Motor neuron (in vitro differentiated cells): Measurements from ENCODE around the gene SYT6. TPM values are rescaled to one million over a fixed set of nuclear protein-coding genes. Genes with fewer than 3 reads are reported as not detected.

Experiments
- ATAC-seq, 8 experiments: fragments of 200-7000 bp; cut with Tn5 transposase; replicated peaks in 6 of 8; 2 replicates each; pipeline ENCODE4 v1.8.0; 2021; ENCODE audit warnings: mild to moderate bottlenecking in 8 of 8, moderate library complexity in 8 of 8
- H3K27ac ChIP-seq, 2 donors: fragments of 250-450 bp; sonication (Bioruptor Pico); 2 replicates each; pipeline ENCODE4 v1.9.0; 2021; ENCODE audit warnings: antibody characterized with exemption in 2 of 2, mild to moderate bottlenecking in 2 of 2, moderate library complexity in 1 of 2
- H3K4me1 ChIP-seq, 2 donors: fragments of 250-450 bp; sonication (Bioruptor Pico); replicated peaks in 1 of 2; 2 replicates each; pipeline ENCODE4 v1.6.1; 2021; ENCODE audit warnings: antibody characterized with exemption in 2 of 2, mild to moderate bottlenecking in 2 of 2, moderate library complexity in 1 of 2
- H3K4me3 ChIP-seq, 5 donors: fragments of 250-450 bp; sonication (Bioruptor Pico); 2 replicates each; pipeline ENCODE4 v1.9.0; 2021; ENCODE audit warnings: antibody characterized with exemption in 5 of 5, mild to moderate bottlenecking in 5 of 5, moderate library complexity in 4 of 5
- WGBS, 10 experiments: fragments of 450-650 bp; shearing (Covaris generic); methylation state at CpG; one replicate each; pipeline ENCODE4 v1.0.0; 2022; 5-methylcytosine and 5-hydroxymethylcytosine counted together
- in situ Hi-C, 9 experiments: fragments of 400-800 bp; cut with MboI; loops; one replicate each; pipeline ENCODE4 v1.15.0; 2021; ENCODE audit warnings: low sequenced_read_pairs in 9 of 9, low pct_unique_long_range_greater_than_20kb in 2 of 9; ENCODE audit not compliant: unreplicated experiment in 9 of 9
- total RNA-seq, 8 experiments: library from RNA; unstranded; fragments of 300-600 nt; gene quantifications; 2 replicates each; pipeline versions ENCODE4 v1.2.3 to v1.2.4, GENCODE V29; 2022

The SYT6 gene
- total RNA-seq, 8 experiments from 2014 or later: 0.10 to 13.9 (median 10.7) TPM; not detected in 1

GRCh38 chr1:114128293-114128692 is 25.4 kb downstream of the SYT6 start:
- whole genome bisulfite sequencing, 10 experiments: 68 to 98% (median 94%) methylated on average over 4 to 6 of the region's 6 CpGs; no CpG with 5 or more reads in 4 of the 10 experiments
- peaks cover 13 to 14% of the 10 kb centered on the region in 2 donors for H3K4me1 ChIP-seq
- no peak for ATAC-seq
- H3K27ac ChIP-seq: no peak overlapping the region
- no peak overlapping the region for H3K4me3 ChIP-seq
- in situ Hi-C loops: no loop called here

- in situ Hi-C loops: no loop called here
- Histone ChIP-seq H3K27ac (no peak overlapping the region), H3K4me3 (no peak overlapping the region), H3K4me1 (peaks cover 10 to 16% of the 10 kb centered on the region in 2 donors)
- WGBS, 10 experiments: 17 to 100% (median 88%) methylated on average over 1 to 10 of the region's 10 CpGs; no CpG with 5 or more reads in 3 of the 10 experiments
- ATAC-seq: no peak
These were observed 27.2 kb downstream of the SYT6 start for GRCh38 chr1:114126261-114127095.

- WGBS, 10 experiments: 33 to 100% (median 92%) methylated on average over 1 to 7 of the region's 7 CpGs; no CpG with 5 or more reads in 5 of the 10 experiments
- H3K4me1 ChIP-seq: peaks cover 10 to 16% of the 10 kb centered on the region in 2 donors
- ATAC-seq: no peak
- H3K4me3 ChIP-seq: no peak overlapping the region
- in situ Hi-C loops: no loop called here
- H3K27ac ChIP-seq: no peak overlapping the region
These were observed 29.0 kb downstream of the SYT6 start for GRCh38 chr1:114124644-114125043.

GRCh38 chr1:114122941-114123618 is 30.6 kb downstream of the SYT6 start:
- no peak overlapping the region for H3K4me3 ChIP-seq
- 0 to 67% (median 56%) methylated on average over 1 to 8 of the region's 9 CpGs; no CpG with 5 or more reads in 3 of the 10 experiments for WGBS, 10 experiments
- peak; percentile 50 to 96 (median 94) for ATAC-seq
- H3K4me1 ChIP-seq: peaks cover 10 to 16% of the 10 kb centered on the region in 2 donors
- in situ Hi-C loops: no loop called here
- H3K27ac ChIP-seq: peak overlapping the region in 1 of 2 donors; percentile 22

GRCh38 chr1:114118351-114118990 is 35.2 kb downstream of the SYT6 start:
- no peak overlapping the region for H3K4me3 ChIP-seq
- ATAC-seq: no peak
- in situ Hi-C loops: no loop called here
- peaks cover 10 to 15% of the 10 kb centered on the region in 2 donors for H3K4me1 ChIP-seq
- 39 to 100% (median 74%) methylated on average over 1 to 7 of the region's 17 CpGs; no CpG with 5 or more reads in 4 of the 10 experiments for WGBS, 10 experiments
- no peak overlapping the region for H3K27ac ChIP-seq

- no peak overlapping the region for H3K27ac ChIP-seq
- 81 to 100% (median 92%) methylated on average over 1 to 8 of the region's 8 CpGs; no CpG with 5 or more reads in 4 of the 10 experiments for WGBS, 10 experiments
- peak in 3 of 8 experiments; percentile 22 to 74 (median 33) for ATAC-seq
- H3K4me3 ChIP-seq: no peak overlapping the region
- H3K4me1 ChIP-seq: peaks cover 1 to 6% of the 10 kb centered on the region in 2 donors
- in situ Hi-C loops: no loop called here
These were observed 36.0 kb downstream of the SYT6 start for GRCh38 chr1:114117654-114118053.

DNA sequence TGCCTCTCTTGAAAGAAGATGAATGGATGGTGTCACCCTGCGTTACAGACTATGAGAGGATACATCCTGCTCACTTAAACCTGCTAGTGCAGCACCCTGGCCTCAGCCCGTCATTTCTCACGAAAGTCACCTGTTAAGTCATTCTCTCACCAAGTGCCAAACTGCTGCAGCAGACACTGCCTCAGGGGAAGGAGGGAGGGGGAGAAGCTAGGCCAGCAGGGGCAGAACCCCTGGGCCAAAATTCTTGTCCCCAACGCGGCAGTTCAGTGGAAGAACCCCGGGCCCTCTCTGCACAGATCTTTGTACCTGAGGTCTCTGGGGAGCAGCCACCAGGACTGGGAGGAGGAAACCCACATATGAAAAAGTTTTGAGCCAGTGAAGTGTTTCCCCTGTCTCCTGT is 37.6 kb downstream of the SYT6 start:
- Histone ChIP-seq H3K27ac (no peak overlapping the region), H3K4me1 (no peaks in the 10 kb centered on the region), H3K4me3 (no peak overlapping the region)
- in situ Hi-C loops: no loop called here
- no peak for ATAC-seq
- WGBS, 10 experiments: 40 to 94% (median 83%) methylated on average over 1 to 6 of the region's 6 CpGs; no CpG with 5 or more reads in 3 of the 10 experiments

GRCh38 chr1:114114185-114115094 is 39.2 kb downstream of the SYT6 start:
- H3K4me1 ChIP-seq: no peaks in the 10 kb centered on the region
- H3K4me3 ChIP-seq: no peak overlapping the region
- H3K27ac ChIP-seq: no peak overlapping the region
- peak in 3 of 8 experiments; percentile 85 to 92 (median 87) for ATAC-seq
- WGBS, 10 experiments: 0 to 100% (median 93%) methylated on average over 1 to 8 of the region's 8 CpGs; no CpG with 5 or more reads in 1 of the 10 experiments
- in situ Hi-C loops: no loop called here

GRCh38 chr1:114113411-114114184 is 40.1 kb downstream of the SYT6 start:
- peak in 1 of 8 experiments; percentile 3 for ATAC-seq
- in situ Hi-C loops: no loop called here
- H3K27ac ChIP-seq: no peak overlapping the region
- 76 to 100% (median 83%) methylated on average over 3 to 9 of the region's 10 CpGs; no CpG with 5 or more reads in 2 of the 10 experiments for WGBS, 10 experiments
- no peak overlapping the region for H3K4me3 ChIP-seq
- no peaks in the 10 kb centered on the region for H3K4me1 ChIP-seq

DNA sequence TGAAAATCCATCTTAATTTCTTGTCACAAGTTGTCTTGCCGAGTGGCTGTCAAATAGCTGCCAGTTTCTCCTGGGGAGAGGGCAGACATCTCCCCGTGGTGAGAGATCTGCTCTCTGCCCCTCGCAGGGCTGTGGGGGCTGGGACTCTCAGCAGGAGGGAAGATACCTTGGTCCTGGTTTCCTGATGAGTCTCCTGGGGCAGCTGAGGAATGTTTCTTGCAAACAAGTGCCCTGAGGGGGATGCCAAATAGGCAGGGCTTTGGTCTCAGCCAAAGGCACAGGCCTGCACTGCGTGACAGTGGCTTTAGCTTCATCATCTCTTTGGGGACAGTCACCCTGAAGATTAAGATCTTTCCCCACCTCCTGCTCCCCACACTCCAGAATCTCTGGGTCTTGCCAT is 40.9 kb downstream of the SYT6 start:
- Histone ChIP-seq H3K4me1 (no peaks in the 10 kb centered on the region), H3K27ac (no peak overlapping the region), H3K4me3 (no peak overlapping the region)
- no peak for ATAC-seq
- WGBS, 10 experiments: 63 to 100% (median 85%) methylated on average over 1 to 4 of the region's 4 CpGs; no CpG with 5 or more reads in 4 of the 10 experiments
- in situ Hi-C loops: no loop called here

GRCh38 chr1:114111731-114112641 is 41.7 kb downstream of the SYT6 start:
- Histone ChIP-seq H3K27ac (no peak overlapping the region), H3K4me1 (no peaks in the 10 kb centered on the region), H3K4me3 (no peak overlapping the region)
- 63 to 94% (median 89%) methylated on average over 2 to 20 of the region's 23 CpGs; no CpG with 5 or more reads in 1 of the 10 experiments for WGBS, 10 experiments
- ATAC-seq: no peak
- in situ Hi-C loops: no loop called here
